Heart left ventricle (tissue), 16 donors: Measurements from ENCODE around the gene CRYAB. TPM values are rescaled to one million over a fixed set of nuclear protein-coding genes. Genes with fewer than 3 reads are reported as not detected.

Experiments
- ATAC-seq, 4 donors: fragments of 200-7000 bp; cut with Tn5 transposase; one replicate each; pipeline ENCODE4 v1.9.1; 2020 to 2022; ENCODE audit warnings: moderate library complexity in 4 of 4, mild to moderate bottlenecking in 3 of 4, moderate number of reproducible peaks in 1 of 4
- DNase-seq, 5 donors: peaks; one replicate each; pipeline ENCODE4 v3.0.0-alpha.2; 2020
- H3K27ac ChIP-seq, 12 donors: fragments of 200-600 bp; sonication (generic) in 4 of 12; one replicate each; pipeline versions ENCODE4 v1.5.0 to v1.8.0; 2016 to 2022; ENCODE audit warnings: mild to moderate bottlenecking in 2 of 12
- H3K27me3 ChIP-seq, 9 donors: fragments of 200-600 bp; sonication (generic) in 2 of 9; one replicate each; pipeline versions ENCODE4 v1.5.1 to v1.8.0; 2016 to 2022; ENCODE audit warnings: mild to moderate bottlenecking in 3 of 9
- H3K36me3 ChIP-seq, 9 donors: fragments of 200-600 bp; sonication (generic) in 2 of 9; one replicate each; pipeline versions ENCODE4 v1.5.0 to v1.8.0; 2018 to 2022; ENCODE audit warnings: mild to moderate bottlenecking in 2 of 9
- H3K4me1 ChIP-seq, 12 donors: fragments of 200-600 bp; sonication (generic) in 4 of 12; one replicate each; pipeline versions ENCODE4 v1.5.0 to v1.8.0; 2016 to 2022; ENCODE audit warnings: mild to moderate bottlenecking in 3 of 12
- H3K4me3 ChIP-seq, 12 donors: fragments of 200-600 bp; sonication (generic) in 4 of 12; one replicate each; pipeline versions ENCODE4 v1.5.0 to v1.8.0; 2017 to 2022; ENCODE audit warnings: mild to moderate bottlenecking in 9 of 12, moderate library complexity in 4 of 12
- H3K9me3 ChIP-seq, 12 donors: fragments of 200-600 bp; sonication (generic) in 4 of 12; one replicate each; pipeline versions ENCODE4 v1.5.0 to v1.8.0; 2016 to 2022; ENCODE audit warnings: mild to moderate bottlenecking in 1 of 12
- CTCF ChIP-seq, 12 donors: fragments of 200-600 bp; sonication (generic) in 4 of 12; IDR thresholded peaks; one replicate each; pipeline versions ENCODE4 v1.5.0 to v1.8.0; 2018 to 2022; ENCODE audit warnings: antibody characterized with exemption in 12 of 12, mild to moderate bottlenecking in 5 of 12
- POLR2A ChIP-seq, 2 donors: fragments of 450-650 bp; IDR thresholded peaks; one replicate each; pipeline ENCODE4 v1.6.1; 2017; ENCODE audit warnings: antibody characterized with exemption in 2 of 2, mild to moderate bottlenecking in 2 of 2, moderate library complexity in 2 of 2
- WGBS, 4 donors: extraction: QIAGEN DNeasy Blood & Tissue Kit in 2 of 4; methylation state at CpG; one replicate each; pipeline versions ENCODE4 v1.1.5 to v1.1.7; 2013 to 2018; 5-methylcytosine and 5-hydroxymethylcytosine counted together
- intact Hi-C, 10 donors: fragments of 100-400 bp; cut with DNase I; formaldehyde crosslinking; loops; one replicate each; pipeline versions ENCODE4 v1.11.1 to v1.14.2; 2022
- polyA plus RNA-seq, 2 donors: library from polyadenylated mRNA; stranded (reverse); fragments of 200-250 nt; gene quantifications; one replicate each; pipeline ENCODE4 v1.2.3, GENCODE V29; 2013
- total RNA-seq, 9 donors: library from RNA; depleted of rRNA in 2 of 9; stranded (reverse); fragments of >200 nt in 2 of 9; fragmentation: NEBNext Ultra II Directional in 3 of 9; extraction: Animal tissue kit (Norgen Biotek cat#: 25700) in 3 of 9; gene quantifications; one replicate each; pipeline versions ENCODE4 v1.1.0 to v1.2.4, GENCODE V29; 2016 to 2023
- donor health status: ischemic (EF 13 %, LVEDD 7.1; RV severe dilation, severe dysfunction).
- donor health status: healthy with polysubstance abuse.
- donor health status: DM: no; HTN: yes; CAD: no.
- donor health status: DM: no; HTN: no; CAD: no.
- donor health status: ischemic (EF 25% LVEDD 6.9; RV normal size, moderate dysfunction).
- donor health status: ischemic (EF 25% LVEDD 5.7; RV mildly dilated, moderate dysfunction).
- donor health status: healthy.
- donor health status: DM: yes; HTN: yes; CAD: no.
- donor health status: ischemic (EF 35%, LVEDD 5.7; RV mildly dilated, moderate dysfunction).
- donor health status: nonischemic (EF 11% LVEDD 7.7; RV severe dilation, severe dysfunction).
- donor health status: DM: yes; HTN: yes; CAD: no.
- donor health status: PGD.
- donor health status: ischemic (EF 29% LVEDD 5.4; RV normal size, mild dysfunction).
- donor health status: nonischemic (EF 23%, LVEDD 6.1; RV moderate dilation, normal function).

CRYAB gene
- total and polyA plus RNA-seq, 11 donors, result 4,504 to 20,720 (median 8,477) TPM

- 94 to 99% (median 96%) methylated on average over 4 of the region's 4 CpGs for WGBS, 4 donors
Measured at GRCh38 chr11:111954154-111954553, 42.6 kb upstream of the CRYAB start.

GRCh38 chr11:111951565-111951964, 40.0 kb upstream of the CRYAB start:
- Histone ChIP-seq H3K9me3 (no peaks in the 10 kb centered on the region), H3K27ac (no peak overlapping the region), H3K27me3 (no peaks in the 10 kb centered on the region), H3K4me1 (peaks cover 0 to 9% (median 5%) of the 10 kb centered on the region in 12 donors), H3K4me3 (no peak overlapping the region), H3K36me3 (no peaks in the 10 kb centered on the region)
- ATAC-seq (no peak), DNase-seq (no peak)
- intact Hi-C loops, result no loop called here
- 91 to 95% (median 95%) methylated on average over 3 of the region's 3 CpGs for WGBS, 4 donors
- TF ChIP-seq POLR2A (IDR thresholded peaks at IDR 0.05) (no peak), CTCF (IDR thresholded peaks at IDR 0.05) (no peak)

More at GRCh38 chr11:111954154-111954553, 42.6 kb upstream of the CRYAB start:
- Histone ChIP-seq H3K27ac (no peak overlapping the region), H3K4me3 (no peak overlapping the region), H3K9me3 (no peaks in the 10 kb centered on the region), H3K36me3 (no peaks in the 10 kb centered on the region), H3K4me1 (peaks cover 0 to 19% (median 7%) of the 10 kb centered on the region in 12 donors), H3K27me3 (no peaks in the 10 kb centered on the region)
- no peak for TF ChIP-seq CTCF (IDR thresholded peaks at IDR 0.05)
- intact Hi-C loops, result no loop called here
- ATAC-seq (no peak), DNase-seq (no peak)

GRCh38 chr11:111949519-111950426, 38.2 kb upstream of the CRYAB start:
- intact Hi-C loops, result no loop called here
- no peaks in the 10 kb centered on the region for H3K27me3 ChIP-seq
- H3K36me3 ChIP-seq, result no peaks in the 10 kb centered on the region
- H3K4me3 ChIP-seq, result no peak overlapping the region
- no peaks in the 10 kb centered on the region for H3K9me3 ChIP-seq
- peak in 2 of 4 donors; percentile 19 to 23 for ATAC-seq
- 30 to 34% (median 31%) methylated on average over 7 of the region's 7 CpGs for WGBS, 4 donors
- no peak for DNase-seq
- TF ChIP-seq POLR2A (IDR thresholded peaks at IDR 0.05) (no peak), CTCF (IDR thresholded peaks at IDR 0.05) (no peak)
- no peak overlapping the region for H3K27ac ChIP-seq
- peaks cover 0 to 22% (median 9%) of the 10 kb centered on the region in 12 donors for H3K4me1 ChIP-seq

GRCh38 chr11:111947143-111947542, 35.6 kb upstream of the CRYAB start:
- ATAC-seq (no peak), DNase-seq (no peak)
- Histone ChIP-seq H3K9me3 (no peaks in the 10 kb centered on the region), H3K27me3 (no peaks in the 10 kb centered on the region), H3K36me3 (no peaks in the 10 kb centered on the region), H3K4me3 (no peak overlapping the region), H3K27ac (no peak overlapping the region), H3K4me1 (peaks cover 0 to 41% (median 12%) of the 10 kb centered on the region in 12 donors)
- TF ChIP-seq POLR2A (IDR thresholded peaks at IDR 0.05), result no peak
- TF ChIP-seq CTCF (IDR thresholded peaks at IDR 0.05), result no peak
- intact Hi-C loops, result no loop called here
